Tibial artery (tissue), 4 donors: Measurements from ENCODE around the gene PRDM10.

Source experiments
- DNase-seq, 2 donors: peaks; one replicate each; pipeline ENCODE4 v3.0.0-alpha.2; 2019
- H3K27ac ChIP-seq, 2 donors: fragments of 200-600 bp; sonication (generic) in 1 of 2; 1 replicate in 1 of 2; 2 replicates in 1 of 2; pipeline ENCODE4 v1.5.1; 2018 to 2019; ENCODE audit warnings: mild to moderate bottlenecking in 1 of 2
- H3K27me3 ChIP-seq, 2 donors: fragments of 200-600 bp; sonication (generic) in 1 of 2; one replicate each; pipeline versions ENCODE4 v1.5.1 to v1.6.0; 2016 to 2019
- H3K36me3 ChIP-seq, 3 donors: fragments of 200-600 bp; sonication (generic) in 2 of 3; one replicate each; pipeline ENCODE4 v1.5.1; 2016 to 2019; ENCODE audit warnings: mild to moderate bottlenecking in 2 of 3
- H3K4me1 ChIP-seq, 4 donors: fragments of 200-600 bp; sonication (generic) in 2 of 4; 1 replicate in 3 of 4; 2 replicates in 1 of 4; pipeline ENCODE4 v1.5.1; 2016 to 2019
- H3K4me3 ChIP-seq, 2 donors: fragments of 200-600 bp; sonication (generic) in 1 of 2; 1 replicate in 1 of 2; 2 replicates in 1 of 2; pipeline ENCODE4 v1.5.1; 2018 to 2019; ENCODE audit warnings: mild to moderate bottlenecking in 2 of 2
- H3K9me3 ChIP-seq, 3 donors: fragments of 200-600 bp; sonication (generic) in 1 of 3; one replicate each; pipeline ENCODE4 v1.5.1; 2016 to 2019
- CTCF ChIP-seq, 2 experiments: fragments of 200-600 bp in 1 of 2; fragments of 450-650 bp in 1 of 2; IDR thresholded peaks; one replicate each; pipeline ENCODE4 v1.5.1; 2017 to 2019; ENCODE audit warnings: antibody characterized with exemption in 2 of 2, mild to moderate bottlenecking in 1 of 2, moderate library complexity in 1 of 2
- intact Hi-C: fragments of 100-400 bp; cut with DNase I; formaldehyde crosslinking; loops from one replicate; pipeline ENCODE4 v1.15.0; 2023; ENCODE audit warnings: low total_unique reads

Gene PRDM10

DNA sequence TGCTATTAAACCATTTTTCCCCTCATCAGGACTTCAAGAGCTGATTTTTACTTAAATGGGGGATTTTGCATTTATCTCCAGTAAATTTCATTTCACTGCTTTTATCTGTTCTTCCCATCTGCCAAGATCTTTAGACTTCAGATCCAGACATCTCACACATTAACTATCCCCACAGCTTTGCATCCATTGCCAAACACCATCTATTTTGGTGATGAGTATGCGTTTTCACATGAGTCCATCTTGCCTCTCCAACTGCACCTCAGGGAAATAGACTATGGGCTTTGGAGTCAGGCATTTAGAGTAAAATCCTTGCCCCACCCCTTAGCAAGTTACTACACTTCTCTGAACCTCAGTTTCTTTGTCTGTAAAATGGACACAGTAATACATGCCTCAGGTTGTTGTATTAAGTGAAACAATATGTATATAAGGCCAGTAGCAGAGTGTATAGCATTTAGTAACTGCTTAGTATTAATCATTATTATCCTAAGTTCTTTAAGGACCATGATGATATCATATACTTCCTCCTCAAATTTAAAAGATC lies 53.6 kb downstream of the PRDM10 start:
- H3K9me3 ChIP-seq: no peaks in the 10 kb centered on the region
- H3K4me3 ChIP-seq: no peak overlapping the region
- H3K27ac ChIP-seq: no peak overlapping the region
- H3K36me3 ChIP-seq: peaks cover 12 to 35% (median 23%) of the 10 kb centered on the region in 3 donors
- intact Hi-C loops: no loop called here
- no peak for TF ChIP-seq CTCF (IDR thresholded peaks at IDR 0.05)
- H3K4me1 ChIP-seq: no peaks in the 10 kb centered on the region
- DNase-seq: no peak
- no peaks in the 10 kb centered on the region for H3K27me3 ChIP-seq

- H3K4me3 ChIP-seq: no peak overlapping the region
- H3K4me1 ChIP-seq: no peaks in the 10 kb centered on the region
- TF ChIP-seq CTCF (IDR thresholded peaks at IDR 0.05): no peak
- no peaks in the 10 kb centered on the region for H3K27me3 ChIP-seq
- H3K27ac ChIP-seq: no peak overlapping the region
- no peak for DNase-seq
- peaks cover 12 to 45% (median 23%) of the 10 kb centered on the region in 3 donors for H3K36me3 ChIP-seq
- intact Hi-C loops: no loop called here
- no peaks in the 10 kb centered on the region for H3K9me3 ChIP-seq
Measured at GRCh38 chr11:129947474-129947873, 55.2 kb downstream of the PRDM10 start.

DNA sequence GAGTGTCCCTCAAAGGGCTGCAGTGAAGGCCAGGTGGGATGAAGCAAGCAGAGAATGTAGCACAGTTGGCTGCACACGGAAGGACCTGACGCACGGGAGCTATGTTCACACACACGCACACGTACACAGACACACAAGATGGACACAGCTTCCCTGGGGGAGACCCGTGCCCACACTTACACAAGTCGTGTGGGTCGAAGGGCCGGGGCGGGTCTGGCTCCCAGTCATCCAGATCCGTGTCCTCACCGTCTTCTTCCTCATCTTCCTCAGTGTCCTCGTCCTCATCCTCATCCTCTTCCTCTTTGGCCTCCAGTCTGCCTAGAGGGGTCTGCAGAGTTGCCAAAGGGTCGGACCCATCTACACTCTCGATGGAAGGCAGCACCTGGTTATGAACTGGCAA lies 55.7 kb downstream of the PRDM10 start:
- Histone ChIP-seq H3K36me3 (peaks cover 15 to 49% (median 28%) of the 10 kb centered on the region in 3 donors), H3K27me3 (no peaks in the 10 kb centered on the region), H3K4me3 (no peak overlapping the region), H3K9me3 (no peaks in the 10 kb centered on the region), H3K27ac (no peak overlapping the region), H3K4me1 (no peaks in the 10 kb centered on the region)
- no peak for DNase-seq
- intact Hi-C loops: no loop called here
- no peak for TF ChIP-seq CTCF (IDR thresholded peaks at IDR 0.05)

- Histone ChIP-seq H3K27ac (no peak overlapping the region), H3K36me3 (peaks cover 20 to 55% (median 35%) of the 10 kb centered on the region in 3 donors), H3K4me1 (no peaks in the 10 kb centered on the region), H3K4me3 (no peak overlapping the region), H3K27me3 (no peaks in the 10 kb centered on the region), H3K9me3 (no peaks in the 10 kb centered on the region)
- no peak for TF ChIP-seq CTCF (IDR thresholded peaks at IDR 0.05)
- intact Hi-C loops: no loop called here
- no peak for DNase-seq
Measured at GRCh38 chr11:129946256-129946655, 56.4 kb downstream of the PRDM10 start.

GRCh38 chr11:129945373-129945772 lies 57.3 kb downstream of the PRDM10 start:
- Histone ChIP-seq H3K9me3 (no peaks in the 10 kb centered on the region), H3K27ac (no peak overlapping the region), H3K4me1 (no peaks in the 10 kb centered on the region), H3K4me3 (no peak overlapping the region), H3K27me3 (no peaks in the 10 kb centered on the region), H3K36me3 (peaks cover 20 to 55% (median 35%) of the 10 kb centered on the region in 3 donors)
- intact Hi-C loops: no loop called here
- no peak for TF ChIP-seq CTCF (IDR thresholded peaks at IDR 0.05)
- no peak for DNase-seq

GRCh38 chr11:129944696-129945095 lies 57.9 kb downstream of the PRDM10 start:
- no peak for TF ChIP-seq CTCF (IDR thresholded peaks at IDR 0.05)
- Histone ChIP-seq H3K36me3 (peaks cover 20 to 55% (median 35%) of the 10 kb centered on the region in 3 donors), H3K4me3 (no peak overlapping the region), H3K9me3 (no peaks in the 10 kb centered on the region), H3K27me3 (no peaks in the 10 kb centered on the region), H3K27ac (no peak overlapping the region), H3K4me1 (no peaks in the 10 kb centered on the region)
- DNase-seq: no peak
- intact Hi-C loops: no loop called here
